HCT116 (cell line): ENCODE measurements around the gene CD34. TPM values are rescaled to one million over a fixed set of nuclear protein-coding genes. Genes with fewer than 3 reads are reported as not detected.

Source experiments
- ATAC-seq: fragments of 200-7000 bp; cut with Tn5 transposase; 2 replicates; pipeline ENCODE4 v1.9.1; 2020; ENCODE audit warnings: mild to moderate bottlenecking, moderate library complexity
- BruUV-seq: library from RNA; stranded (reverse); fragments of 400-500 nt; replicated peaks from 2 replicates; lab custom pipeline; 2021; lab: Mats Ljungman, UMichigan
- CTCF ChIA-PET: fragments of 300-600 bp; sonication (Branson Sonifier 250); formaldehyde crosslinking; loops from one replicate; lab custom pipeline; 2021; ENCODE audit warnings: antibody characterized with exemption; lab: Charles Lee
- POLR2A ChIA-PET: fragments of 300-600, 350-600 bp; sonication (Branson Sonifier 250); formaldehyde crosslinking; loops from one replicate; lab custom pipeline; 2021; ENCODE audit warnings: antibody characterized with exemption; lab: Charles Lee
- RAD21 ChIA-PET, 2 experiments: fragments of 300-600 bp; sonication (Branson Sonifier 250); formaldehyde crosslinking; loops; one replicate each; lab custom pipeline; 2023; ENCODE audit warnings: low total read pairs in 2 of 2; ENCODE audit not compliant: uncharacterized antibody in 2 of 2, unreplicated experiment in 2 of 2, low non-redundant PET in 1 of 2; lab: Charles Lee
- DNase-seq: peaks from one replicate; pipeline ENCODE4 v3.0.0-alpha.2; 2010; ENCODE audit warnings: low read depth, low spot score
- H2AFZ ChIP-seq: fragments of 200-600 bp; shearing (Covaris generic), sonication (generic); 2 replicates; pipeline ENCODE4 v1.6.1; 2017; ENCODE audit warnings: low read depth, mixed run types, mixed read lengths, antibody characterized with exemption, low read length; ENCODE audit not compliant: poor library complexity, severe bottlenecking
- H3K27ac ChIP-seq: 2 replicates; pipeline ENCODE4 v1.5.1; 2012; ENCODE audit warnings: low read depth, low read length
- H3K27me3 ChIP-seq: fragments of 200-600 bp; sonication (generic); 2 replicates; pipeline ENCODE4 v1.6.1; 2016; ENCODE audit warnings: mixed run types, low read length, mixed read lengths; ENCODE audit not compliant: insufficient read depth
- H3K36me3 ChIP-seq, 2 experiments: fragments of 200-500 bp in 1 of 2; fragments of 200-600 bp in 1 of 2; sonication (Bioruptor generic) in 1 of 2; sonication (generic) in 1 of 2; 2 replicates each; pipeline versions ENCODE4 v1.5.1 to v1.6.1; 2014 to 2016; ENCODE audit warnings: low read length in 2 of 2, inconsistent platforms in 1 of 2, mixed read lengths in 1 of 2, mixed run types in 1 of 2; ENCODE audit not compliant: insufficient read depth in 2 of 2, control insufficient read depth in 1 of 2
- H3K4me1 ChIP-seq, 2 experiments: fragments of 200-600 bp in 1 of 2; sonication (generic) in 1 of 2; 2 replicates each; pipeline versions ENCODE4 v1.5.1 to v1.6.1; 2012 to 2017; ENCODE audit warnings: low read length in 2 of 2, inconsistent platforms in 1 of 2, mild to moderate bottlenecking in 1 of 2, mixed read lengths in 1 of 2, mixed run types in 1 of 2, moderate library complexity in 1 of 2; ENCODE audit not compliant: insufficient read depth in 2 of 2, control insufficient read depth in 1 of 2
- H3K4me2 ChIP-seq: fragments of 200-600 bp; sonication (generic); 2 replicates; pipeline ENCODE4 v1.6.1; 2017; ENCODE audit warnings: mixed run types, low read length, mixed read lengths
- H3K4me3 ChIP-seq, 2 experiments: fragments of 200-600 bp in 1 of 2; sonication (generic) in 1 of 2; replicated peaks in 1 of 2; 2 replicates each; pipeline ENCODE4 v1.5.1; 2011 to 2016; ENCODE audit warnings: low read length in 2 of 2, control low read depth in 1 of 2, low read depth in 1 of 2, mild to moderate bottlenecking in 1 of 2, mixed read lengths in 1 of 2, mixed run types in 1 of 2
- H3K79me2 ChIP-seq: fragments of 200-600 bp; sonication (generic); 2 replicates; pipeline ENCODE4 v1.6.1; 2017; ENCODE audit warnings: mild to moderate bottlenecking, mixed run types, low read length, moderate library complexity, mixed read lengths; ENCODE audit not compliant: insufficient read depth
- H3K9ac ChIP-seq: fragments of 200-600 bp; sonication (generic); 2 replicates; pipeline ENCODE4 v1.6.1; 2016; ENCODE audit warnings: low read length, mixed read lengths
- H3K9me2 ChIP-seq: fragments of 200-600 bp; sonication (generic), shearing (Covaris generic); 2 replicates; pipeline ENCODE4 v1.6.1; 2017; ENCODE audit warnings: mixed run types, mild to moderate bottlenecking, moderate library complexity; ENCODE audit not compliant: insufficient read depth
- H3K9me3 ChIP-seq, 2 experiments: fragments of 200-500 bp in 1 of 2; fragments of 200-600 bp in 1 of 2; sonication (Bioruptor generic) in 1 of 2; sonication (generic) in 1 of 2; 2 replicates each; pipeline ENCODE4 v1.6.1; 2014 to 2017; ENCODE audit warnings: low read length in 2 of 2, mixed read lengths in 2 of 2, inconsistent platforms in 1 of 2, low read depth in 1 of 2, mild to moderate bottlenecking in 1 of 2, mixed run types in 1 of 2, moderate library complexity in 1 of 2; ENCODE audit not compliant: control insufficient read depth in 1 of 2, insufficient read depth in 1 of 2
- H4K20me1 ChIP-seq: fragments of 200-600 bp; sonication (generic), shearing (Covaris generic); 2 replicates; pipeline ENCODE4 v1.6.1; 2017; ENCODE audit warnings: mixed run types, mild to moderate bottlenecking, moderate library complexity; ENCODE audit not compliant: insufficient read depth
- CEBPB ChIP-seq: IDR thresholded peaks from 2 replicates; pipeline ENCODE4 v1.6.1; 2012; ENCODE audit warnings: low read depth
- ELF1 ChIP-seq: IDR thresholded peaks from 2 replicates; pipeline ENCODE4 v1.6.1; 2012; ENCODE audit warnings: low read depth, borderline replicate concordance
- EZH2 ChIP-seq: fragments of 200-600 bp; sonication (generic); IDR thresholded peaks from 2 replicates; pipeline ENCODE4 v1.6.1; 2017; ENCODE audit warnings: antibody characterized with exemption, mixed run types
- RAD21 ChIP-seq: IDR thresholded peaks from 2 replicates; pipeline ENCODE4 v1.6.1; 2012; ENCODE audit warnings: low read depth, mild to moderate bottlenecking
- SP1 ChIP-seq: IDR thresholded peaks from 2 replicates; pipeline ENCODE4 v1.6.1; 2012; ENCODE audit warnings: low read depth
- TCF7L2 ChIP-seq: IDR thresholded peaks from 2 replicates; pipeline ENCODE4 v1.7.0; 2011; ENCODE audit warnings: borderline replicate concordance, inconsistent platforms; ENCODE audit not compliant: insufficient read depth, insufficient read length; ENCODE audit errors: extremely low read depth
- intact Hi-C: fragments of 100-400 bp; cut with micrococcal nuclease; formaldehyde crosslinking; loops from 2 replicates; pipeline ENCODE4 v1.10.0; 2022
- total RNA-seq: library from RNA; stranded (reverse); gene quantifications from one replicate; pipeline ENCODE4 v1.2.1, GENCODE V29; 2021; ENCODE audit not compliant: unreplicated experiment
- TF ChIP-seq, protein P1 (sequence below): IDR thresholded peaks from 2 replicates; pipeline ENCODE4 v1.6.1; 2012

The CD34 gene
- total RNA-seq, 1 experiment from 2014 or later, result 0.07 TPM

DNA sequence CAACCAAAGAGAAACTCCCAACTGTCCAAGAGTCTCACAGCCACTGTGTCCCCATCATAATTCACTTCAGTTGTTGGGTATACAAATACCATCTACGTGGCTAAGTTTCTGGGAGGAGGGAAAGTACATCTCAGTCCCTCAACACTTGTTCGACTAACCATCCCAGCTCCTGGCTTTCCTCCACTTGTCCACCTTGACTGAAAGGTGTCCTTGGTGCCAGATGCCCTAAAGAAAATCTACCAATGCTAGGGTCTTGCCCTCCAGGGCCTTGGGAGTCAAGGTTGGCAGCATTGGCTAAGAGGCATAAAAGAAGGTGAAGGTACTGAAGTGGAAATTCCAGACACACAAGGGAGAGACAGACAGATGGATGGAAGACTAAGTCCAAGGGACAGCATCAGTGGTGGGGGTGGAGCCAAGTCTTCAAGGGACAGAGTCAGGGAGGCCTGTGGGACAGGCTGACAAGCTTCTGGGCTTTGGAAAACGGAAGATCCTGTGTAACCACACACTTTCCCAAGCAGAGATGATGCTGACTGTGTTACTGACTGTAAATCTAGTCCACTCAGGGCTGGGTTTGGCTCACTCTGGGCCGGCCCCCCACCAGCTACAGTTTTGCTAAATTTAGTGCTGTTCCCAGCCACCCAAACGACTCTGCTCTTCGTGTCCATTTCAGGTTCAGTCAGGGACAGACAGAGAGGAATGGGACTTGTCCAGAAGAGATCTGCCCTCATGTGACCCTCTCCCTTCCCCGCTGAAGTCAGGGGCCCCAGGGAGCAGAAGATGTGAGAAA, 60.1 kb downstream of the CD34 start (continued):
- TF ChIP-seq, protein P1, sequence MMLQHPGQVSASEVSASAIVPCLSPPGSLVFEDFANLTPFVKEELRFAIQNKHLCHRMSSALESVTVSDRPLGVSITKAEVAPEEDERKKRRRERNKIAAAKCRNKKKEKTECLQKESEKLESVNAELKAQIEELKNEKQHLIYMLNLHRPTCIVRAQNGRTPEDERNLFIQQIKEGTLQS, result no peak

DNA sequence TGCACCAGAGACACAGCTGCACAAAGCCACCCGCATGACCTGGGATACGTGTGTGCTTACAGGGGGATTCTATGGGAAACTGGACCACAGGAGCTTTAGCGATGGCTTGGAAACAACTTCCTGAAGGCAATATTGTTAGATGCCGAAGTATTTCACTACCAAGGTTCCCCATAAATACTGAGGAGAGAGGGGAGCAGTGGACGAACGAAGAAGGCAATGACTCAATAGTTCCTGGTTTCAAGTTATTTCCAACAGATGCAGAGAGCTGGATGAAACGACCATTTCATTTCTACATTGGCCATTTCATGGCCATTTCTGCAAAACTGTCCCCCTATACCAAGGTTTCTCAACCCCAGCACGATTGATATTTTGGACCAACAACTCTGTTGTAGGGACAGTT, 61.3 kb downstream of the CD34 start:
- Histone ChIP-seq H3K4me2 (no peak overlapping the region), H3K4me1 (peaks cover 0 to 14% of the 10 kb centered on the region in 2 experiments; a peak in 2 of 4 replicates), H3K9ac (no peak overlapping the region), H3K4me3 (no peak overlapping the region), H3K36me3 (0 out of 4 replicates have a peak, but pooled peaks cover 0 to 9% of the 10 kb centered on the region in 2 experiments), H4K20me1 (no peaks in the 10 kb centered on the region), H3K9me2 (no peaks in the 10 kb centered on the region), H3K27me3 (no peaks in the 10 kb centered on the region), H3K79me2 (peaks cover 55% of the 10 kb centered on the region), H2AFZ (no peak overlapping the region), H3K27ac (no peak overlapping the region), H3K9me3 (no peaks in the 10 kb centered on the region)
- ChIA-PET CTCF (interaction anchor here (1.0 kb wide), 1 partner anchor 19 kb away, joined by 3 read pairs; no protein-coding TSS in a partner anchor), POLR2A (no interaction called here), RAD21 (no interaction called here)
- ATAC-seq, result no peak
- BruUV-seq, result no TSS peak
- intact Hi-C loops, result no loop called here
- no peak for DNase-seq
- TF ChIP-seq EZH2 (no peak), CEBPB (no peak), TCF7L2 (no peak), ELF1 (no peak), RAD21 (no peak), SP1 (no peak)
